ENCODE measurements around the gene ZNF606.

ZNF606 gene

DNA sequence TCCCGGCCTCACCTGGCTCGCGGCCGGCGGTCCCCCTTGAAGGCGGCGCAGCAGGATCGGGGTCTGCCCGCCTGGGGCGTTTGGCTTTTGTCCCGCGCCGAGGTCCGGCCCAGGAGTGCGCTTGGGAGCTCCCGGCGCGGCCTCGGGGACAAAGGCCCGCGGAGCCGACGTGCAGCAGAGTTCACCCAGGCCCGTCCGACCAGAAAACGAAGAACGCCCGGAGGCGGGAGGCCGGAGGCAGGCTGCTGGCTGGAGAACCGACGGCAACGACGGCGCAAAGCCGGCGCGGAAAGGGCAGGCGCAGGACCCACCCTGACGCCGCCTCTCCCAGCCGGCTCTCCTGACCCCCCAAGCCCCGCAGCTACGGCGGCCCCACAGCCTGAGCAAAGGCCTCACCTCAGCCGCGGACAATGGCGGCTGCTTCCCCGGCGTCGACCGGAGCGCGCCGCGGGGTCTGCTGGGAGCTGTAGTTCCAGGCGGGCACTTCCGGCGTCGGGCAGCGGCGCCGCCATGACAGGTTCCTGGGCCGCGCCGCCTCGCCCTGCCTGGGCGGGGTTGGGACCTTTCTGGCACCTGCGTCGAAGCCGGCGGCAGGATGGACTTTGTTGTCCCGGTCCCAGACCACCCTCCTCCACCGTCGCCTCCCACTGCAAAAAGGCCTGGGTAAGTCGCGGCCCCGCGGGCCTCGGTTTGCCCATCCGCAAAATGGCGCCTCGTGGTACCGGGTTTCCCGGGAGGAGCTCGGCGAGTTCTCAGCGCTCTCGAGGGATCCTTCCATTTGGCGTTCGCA lies at the start of gene ZNF606:
TSS of gene ZNF606 (minus strand) at position 437 of the 790 bp plus-strand sequence. CDS start 1,501 bp downstream, outside the sequence.
- DNase-seq = peak; percentile 85

DNA sequence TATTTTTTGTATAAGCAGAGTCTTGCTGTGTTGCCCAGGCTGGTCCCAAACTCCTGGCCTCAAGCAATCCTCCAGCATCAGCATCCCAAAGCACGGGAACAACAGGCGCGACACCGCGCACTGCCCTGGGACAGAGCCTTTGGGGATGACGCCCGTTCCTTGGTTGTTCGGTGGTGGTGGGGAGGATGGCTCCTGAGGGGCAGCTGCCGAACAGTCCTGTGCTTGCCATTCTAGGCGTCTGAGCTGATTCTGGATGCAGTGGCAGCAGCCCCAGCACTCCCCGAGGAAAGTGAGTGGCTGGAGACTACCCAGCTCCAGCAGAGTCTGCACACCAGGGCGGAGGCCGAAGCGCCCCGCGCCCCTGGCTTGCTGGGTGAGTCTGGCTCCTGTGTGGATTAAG lies 49.6 kb upstream of the ZNF606 start:
- DNase-seq = no peak

DNA sequence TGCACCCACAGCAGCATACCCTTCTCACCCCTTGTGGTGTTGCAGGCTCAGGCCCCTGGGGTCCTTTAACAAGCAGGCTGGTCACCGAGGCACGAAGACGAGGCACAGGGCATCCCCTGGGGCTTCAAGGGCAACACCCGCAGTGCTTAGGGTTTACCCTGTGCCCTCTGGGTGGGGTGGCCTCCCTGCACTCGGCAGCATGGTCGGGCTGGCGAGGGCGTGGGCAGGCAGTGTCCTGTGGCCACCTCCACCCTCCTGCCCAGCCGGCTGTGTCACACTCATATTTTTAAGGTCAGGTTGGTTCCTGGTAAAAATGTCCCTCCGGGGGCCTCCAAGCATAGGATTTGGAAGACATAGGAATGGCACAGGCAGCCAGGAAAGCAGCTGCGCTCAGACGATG lies 45.1 kb upstream of the ZNF606 start:
- no peak for DNase-seq

DNA sequence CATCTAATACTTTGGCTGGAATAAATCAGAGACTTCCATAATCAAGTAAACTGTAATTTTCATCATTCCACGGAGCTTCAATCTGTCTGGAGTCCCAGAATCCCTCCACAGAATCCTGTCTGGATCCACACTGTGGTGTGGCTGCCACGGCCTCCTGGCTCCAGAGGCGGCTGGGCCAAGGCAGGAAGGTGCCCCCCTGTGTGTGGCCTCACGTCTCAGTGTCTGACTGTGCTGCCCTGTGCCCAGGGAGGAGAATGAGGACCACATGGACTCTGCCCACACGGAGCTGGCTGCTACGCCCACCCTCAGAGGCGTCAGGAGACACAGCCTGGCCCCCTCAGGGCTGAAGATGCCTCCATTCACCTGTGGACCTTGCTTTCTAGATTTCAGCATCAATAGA lies 44.2 kb upstream of the ZNF606 start:
- no peak for DNase-seq

DNA sequence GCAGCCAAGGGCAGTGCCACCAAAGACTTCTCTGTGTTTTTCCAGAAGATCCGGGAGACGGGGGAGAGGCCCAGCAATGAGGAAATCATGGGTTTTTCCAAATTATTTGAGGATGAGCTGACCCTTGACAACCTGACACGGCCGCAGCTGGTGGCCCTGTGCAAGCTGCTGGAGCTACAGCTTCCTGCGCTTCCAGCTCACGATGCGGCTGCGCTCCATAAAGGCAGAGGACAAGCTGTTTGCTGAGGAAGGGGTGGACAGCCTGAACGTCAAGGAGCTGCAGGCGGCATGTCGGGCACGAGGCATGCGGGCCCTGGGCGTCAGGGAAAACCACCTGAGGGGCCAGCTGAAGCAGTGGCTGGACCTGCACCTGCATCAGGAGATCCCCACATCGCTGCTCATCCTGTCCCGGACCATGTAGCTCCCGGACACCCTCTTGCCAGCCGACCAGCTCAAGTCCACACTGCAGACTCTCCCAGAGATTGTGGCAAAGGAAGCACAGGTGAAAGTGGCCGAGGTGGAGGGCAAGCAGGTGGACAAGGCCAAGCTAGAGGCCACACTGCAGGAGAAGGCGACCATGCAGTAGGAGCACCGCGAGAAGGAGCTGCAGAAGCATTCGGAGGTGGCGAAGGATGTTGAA lies 42.9 kb upstream of the ZNF606 start:
- no peak for DNase-seq

DNA sequence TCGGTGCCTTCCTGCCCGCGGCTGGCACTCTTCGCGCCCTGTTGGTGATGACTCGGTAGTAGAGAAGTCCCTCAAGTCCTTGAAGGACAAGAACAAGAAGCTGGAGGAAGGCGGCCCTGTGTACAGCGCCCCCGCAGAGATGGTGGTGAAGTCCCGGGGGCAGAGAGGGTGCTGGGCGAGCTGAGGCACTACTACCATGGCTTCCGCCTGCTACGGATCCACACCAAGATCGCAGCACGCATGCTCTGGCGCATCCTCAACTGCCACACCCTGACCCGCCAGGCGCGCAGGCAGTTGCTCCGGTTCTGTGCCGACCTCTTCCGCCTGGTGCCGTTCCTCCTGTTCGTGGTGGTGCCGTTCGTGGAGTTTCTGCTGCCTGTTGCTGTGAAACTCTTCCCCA lies 42.3 kb upstream of the ZNF606 start:
- no peak for DNase-seq

DNA sequence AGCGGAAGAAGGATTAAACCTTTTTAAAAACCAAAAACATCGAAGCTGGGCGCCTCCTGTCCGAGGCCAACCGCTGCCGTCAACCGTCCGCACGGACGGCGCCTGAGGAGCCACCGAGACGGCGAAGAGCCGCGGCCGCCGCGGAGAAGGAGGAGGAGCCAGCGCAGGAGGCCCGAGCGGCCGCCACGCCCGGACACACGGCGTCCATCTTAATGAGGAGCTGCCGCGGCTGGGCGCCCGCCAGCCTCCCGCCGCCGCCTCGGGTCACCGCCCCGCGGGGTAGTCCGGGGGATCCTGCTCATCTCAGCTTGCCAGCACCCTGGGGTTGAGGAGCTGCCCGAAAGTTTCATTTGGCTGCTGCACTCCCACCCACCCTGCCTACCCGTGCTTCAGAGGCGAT lies 41.8 kb upstream of the ZNF606 start:
- no peak for DNase-seq

DNA sequence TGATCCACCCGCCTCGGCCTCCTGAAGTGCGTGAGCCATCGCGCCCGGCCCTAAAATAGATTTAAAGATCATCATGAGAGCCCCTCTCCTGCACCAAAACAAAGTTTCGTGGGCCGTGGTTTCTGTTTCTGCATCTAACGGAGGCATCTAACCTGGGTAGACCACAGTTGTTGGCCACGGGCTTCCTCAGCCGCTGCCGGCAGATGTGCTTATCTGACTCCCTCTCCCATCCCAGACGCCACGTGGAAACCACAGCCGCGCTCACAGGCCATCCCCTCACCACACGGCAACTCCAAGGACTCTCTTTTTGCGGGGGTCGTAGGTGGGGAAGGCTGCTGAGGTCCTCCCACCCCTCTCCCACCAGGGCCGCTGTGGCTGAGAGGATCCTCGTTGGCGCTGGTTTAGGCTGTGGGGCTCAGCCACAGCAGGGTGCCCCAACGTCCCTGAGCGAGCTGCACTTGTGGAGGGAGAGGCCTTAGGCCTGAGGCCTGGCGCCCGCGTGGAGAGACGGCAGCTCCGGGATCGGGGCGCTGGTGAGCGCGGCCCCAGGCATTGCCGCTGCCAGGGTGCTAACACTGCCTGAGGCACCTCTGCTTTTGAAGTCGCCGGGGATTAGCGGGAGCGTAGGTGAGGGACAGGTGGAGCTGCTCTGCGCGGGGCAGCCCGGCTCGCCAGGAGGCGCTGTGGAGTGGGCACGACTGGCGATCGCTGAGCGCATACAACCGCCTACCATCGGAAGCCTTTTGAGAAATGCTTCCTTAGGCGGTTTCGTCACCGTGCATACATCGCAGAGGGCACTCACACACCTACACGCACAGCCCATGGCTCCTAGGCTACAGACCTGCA lies 40.1 kb upstream of the ZNF606 start:
- no peak for DNase-seq

DNA sequence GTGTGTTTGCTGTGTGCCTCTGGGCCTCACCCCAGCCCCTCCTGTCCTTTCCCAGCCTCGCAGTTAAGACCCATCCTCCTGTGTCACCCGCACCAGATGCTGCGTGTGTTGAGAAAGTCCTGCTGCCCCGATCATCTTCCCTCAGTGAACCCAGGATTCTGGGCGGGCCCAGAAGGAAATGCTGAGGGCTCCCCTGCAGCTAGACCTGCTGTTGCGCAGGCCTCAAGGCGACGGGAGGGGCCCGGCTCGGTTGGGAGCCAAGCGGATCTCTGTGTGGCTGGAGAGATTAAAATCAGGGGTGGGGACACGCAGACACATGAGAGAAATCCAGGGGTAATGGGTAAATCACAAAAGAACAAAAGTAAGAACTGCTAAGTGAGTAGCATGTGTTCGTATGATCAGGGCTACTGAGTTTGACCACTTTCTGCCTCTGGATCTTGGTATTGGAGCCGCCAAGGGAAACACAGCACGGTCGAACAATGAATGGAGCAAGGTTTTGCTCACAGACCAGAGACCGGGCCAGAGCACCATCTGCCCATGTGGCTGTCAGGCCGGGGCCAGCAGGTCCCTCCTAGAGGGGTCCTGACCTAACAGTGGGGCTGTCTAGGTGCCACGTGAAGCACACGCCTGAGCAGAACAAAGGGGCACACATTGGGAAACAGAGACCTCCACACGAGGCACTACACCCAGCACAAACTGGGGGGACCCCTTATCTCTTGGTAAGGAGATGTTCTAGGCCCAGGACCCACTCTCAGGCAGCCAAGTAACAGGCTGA lies 38.3 kb upstream of the ZNF606 start:
- no peak for DNase-seq

DNA sequence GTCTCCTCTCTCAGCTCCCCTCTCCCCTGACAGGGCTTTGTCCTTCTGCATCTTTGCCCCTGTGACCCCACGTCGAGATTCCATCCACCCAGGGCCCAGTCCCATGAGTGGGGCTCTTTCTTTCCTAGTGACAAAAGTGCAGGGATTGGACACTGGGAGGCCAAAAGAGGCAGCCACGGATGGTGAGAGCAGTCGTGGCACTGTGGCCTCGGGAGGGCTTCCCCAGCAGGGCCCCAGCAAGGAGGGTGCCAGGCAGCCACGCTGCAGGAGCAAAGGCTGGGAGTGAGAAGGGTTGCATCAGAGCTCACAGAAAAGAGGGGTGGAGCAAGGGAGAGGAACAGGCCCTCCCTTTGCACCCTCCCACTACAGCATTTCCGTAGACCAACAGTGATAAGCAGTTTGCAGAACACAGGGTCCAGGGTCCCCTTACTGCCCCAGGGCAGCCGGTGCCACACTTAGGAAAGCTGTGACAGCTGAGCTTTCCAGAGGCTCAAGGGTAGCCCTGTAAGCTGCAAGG lies 36.1 kb upstream of the ZNF606 start:
- DNase-seq = no peak

DNA sequence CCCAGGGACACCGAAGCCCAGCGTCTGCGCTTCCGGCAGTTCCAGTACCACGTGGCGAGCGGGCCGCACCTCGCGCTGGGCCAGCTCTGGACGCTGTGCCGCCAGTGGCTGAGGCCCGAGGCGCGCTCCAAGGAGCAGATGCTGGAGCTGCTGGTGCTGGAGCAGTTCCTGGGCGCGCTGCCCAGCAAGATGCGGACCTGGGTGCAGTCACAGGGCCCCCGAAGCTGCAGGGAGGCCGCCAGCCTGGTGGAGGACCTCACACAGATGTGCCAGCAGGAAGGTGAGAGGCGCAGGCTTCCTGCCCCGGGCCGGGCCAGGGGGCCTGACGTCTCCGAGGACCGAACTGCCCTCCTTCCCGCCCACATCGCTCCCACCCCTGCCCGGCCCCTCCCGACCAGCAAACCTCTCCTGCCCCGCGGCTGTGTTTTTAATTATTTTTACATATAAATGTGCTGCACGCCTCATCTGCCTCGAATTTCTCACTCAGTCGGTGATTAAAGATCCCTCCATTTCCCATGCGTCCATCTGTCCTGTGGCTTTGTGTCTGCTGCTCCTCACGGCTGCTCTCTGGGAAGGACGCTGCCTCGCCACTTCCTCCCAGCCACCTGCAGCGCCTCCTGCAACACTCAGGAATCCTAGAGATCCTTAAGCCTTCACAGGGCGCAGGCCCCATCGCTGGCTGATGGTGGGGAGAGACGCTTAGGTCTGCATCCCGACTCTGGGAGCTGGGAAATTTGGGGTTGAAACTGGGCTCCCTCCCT lies 35.5 kb upstream of the ZNF606 start:
- DNase-seq = no peak

DNA sequence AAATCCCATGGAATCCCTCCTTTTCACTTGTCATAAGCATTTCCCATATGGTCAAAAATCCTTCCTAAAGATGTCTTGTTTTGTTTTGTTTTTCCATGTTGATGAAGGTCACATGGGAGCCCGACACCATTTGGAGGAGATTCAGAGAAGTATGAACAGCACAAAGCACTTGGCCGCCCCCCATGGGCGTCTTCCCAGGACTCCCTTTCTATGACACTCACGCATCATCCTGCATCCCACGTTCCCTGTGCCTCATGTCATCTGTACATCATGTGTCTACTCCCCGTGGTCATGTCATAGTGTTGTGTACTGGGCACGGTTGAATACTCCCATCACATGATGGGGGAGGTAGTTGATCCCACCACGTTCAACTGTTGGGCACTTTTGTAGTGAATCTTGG lies 33.2 kb upstream of the ZNF606 start:
- DNase-seq = no peak

DNA sequence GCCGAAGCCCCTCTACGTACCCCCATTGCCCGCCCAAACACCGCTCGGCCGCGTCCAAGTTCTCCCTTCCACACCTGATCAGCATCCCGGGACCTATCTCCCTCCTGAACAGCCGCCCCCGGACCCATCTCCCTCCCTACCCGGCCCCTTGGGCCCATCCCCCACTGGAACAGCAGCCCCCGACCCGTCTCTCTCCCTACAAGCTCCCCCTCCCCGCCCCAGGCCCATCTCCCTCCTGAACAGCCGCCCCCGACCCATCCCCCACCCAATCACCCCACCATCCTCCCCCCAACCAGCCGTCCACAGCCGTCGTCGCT lies 31.8 kb upstream of the ZNF606 start:
- no peak for DNase-seq

DNA sequence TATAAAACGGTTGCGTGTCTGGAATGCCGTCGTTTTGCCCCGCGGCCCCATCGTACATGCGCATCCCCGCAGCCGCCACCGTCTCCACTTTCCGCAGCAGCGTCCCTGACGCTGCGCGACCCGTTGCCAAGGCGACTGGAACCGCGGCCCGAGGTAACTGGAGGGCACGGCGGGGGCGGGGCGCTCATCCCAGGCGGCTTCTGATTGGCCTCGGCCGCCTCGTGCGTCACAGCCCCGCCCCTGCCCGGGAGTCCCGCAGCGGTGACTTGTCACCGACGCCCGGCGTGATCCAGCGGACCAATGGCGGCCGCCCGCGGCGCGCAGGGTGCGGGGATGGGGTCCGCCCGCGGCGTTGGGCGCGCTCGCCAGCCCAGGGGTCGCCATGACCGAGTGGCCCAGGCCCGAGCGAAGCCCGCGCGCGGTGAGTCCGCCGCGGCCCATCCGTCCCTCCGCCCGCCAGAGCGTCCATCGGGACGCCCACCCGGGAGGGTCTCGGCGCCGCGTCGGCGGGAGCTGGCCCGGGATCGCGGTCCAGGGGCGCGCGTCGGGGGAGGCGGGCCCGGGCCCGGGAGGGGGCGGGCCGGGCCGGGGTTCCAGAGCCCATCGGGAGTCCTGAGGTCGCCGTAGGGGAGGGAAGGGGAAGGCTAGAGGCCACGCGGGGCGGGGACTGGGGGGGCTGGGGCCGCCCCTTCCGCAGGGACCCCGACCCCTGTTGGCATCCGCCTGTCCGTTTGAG lies 31.3 kb upstream of the ZNF606 start, which contains the start of gene ZSCAN1:
TSS of gene ZSCAN1 (plus strand) at position 285 of the 736 bp plus-strand sequence. CDS start 3,812 bp downstream, outside the sequence.
- peak; percentile 86 for DNase-seq

DNA sequence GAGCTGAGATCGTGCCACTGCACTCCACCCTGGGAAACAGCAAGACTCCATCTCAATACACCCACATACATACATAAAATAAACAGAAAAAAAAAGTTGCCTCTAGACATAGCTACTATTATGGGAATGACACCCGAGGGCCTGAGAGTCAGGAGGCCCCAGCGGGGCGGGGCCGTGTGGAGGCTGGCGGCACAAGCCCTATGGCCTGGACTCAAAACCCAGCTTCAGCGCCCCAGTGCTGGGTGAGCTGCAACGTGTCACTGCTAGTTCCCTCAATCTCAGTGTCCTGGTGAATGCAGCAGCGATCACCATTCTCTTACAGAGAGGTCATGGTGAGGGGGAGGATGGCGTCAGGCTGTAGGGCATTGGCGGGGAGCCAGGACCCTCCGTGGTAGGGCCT lies 22.0 kb upstream of the ZNF606 start:
- DNase-seq = no peak

DNA sequence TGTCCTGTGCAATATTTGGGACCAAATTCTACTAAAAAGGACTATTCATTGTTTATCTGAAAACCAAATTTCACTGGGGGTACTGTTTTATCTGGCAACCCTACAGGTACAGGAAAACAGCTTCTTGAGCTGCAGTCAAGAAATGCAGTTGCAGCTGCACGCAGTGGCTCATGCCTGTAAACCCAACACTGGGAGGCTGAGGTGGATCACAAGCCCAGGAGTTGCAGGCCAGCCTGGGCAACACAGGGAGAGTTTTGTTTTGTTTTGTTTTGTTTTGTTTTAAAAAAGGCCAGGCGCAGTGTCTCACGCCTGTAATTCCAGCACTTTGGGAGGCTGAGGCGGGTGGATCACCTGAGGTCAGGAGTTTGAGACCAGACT lies 19.7 kb upstream of the ZNF606 start:
- DNase-seq = no peak

DNA sequence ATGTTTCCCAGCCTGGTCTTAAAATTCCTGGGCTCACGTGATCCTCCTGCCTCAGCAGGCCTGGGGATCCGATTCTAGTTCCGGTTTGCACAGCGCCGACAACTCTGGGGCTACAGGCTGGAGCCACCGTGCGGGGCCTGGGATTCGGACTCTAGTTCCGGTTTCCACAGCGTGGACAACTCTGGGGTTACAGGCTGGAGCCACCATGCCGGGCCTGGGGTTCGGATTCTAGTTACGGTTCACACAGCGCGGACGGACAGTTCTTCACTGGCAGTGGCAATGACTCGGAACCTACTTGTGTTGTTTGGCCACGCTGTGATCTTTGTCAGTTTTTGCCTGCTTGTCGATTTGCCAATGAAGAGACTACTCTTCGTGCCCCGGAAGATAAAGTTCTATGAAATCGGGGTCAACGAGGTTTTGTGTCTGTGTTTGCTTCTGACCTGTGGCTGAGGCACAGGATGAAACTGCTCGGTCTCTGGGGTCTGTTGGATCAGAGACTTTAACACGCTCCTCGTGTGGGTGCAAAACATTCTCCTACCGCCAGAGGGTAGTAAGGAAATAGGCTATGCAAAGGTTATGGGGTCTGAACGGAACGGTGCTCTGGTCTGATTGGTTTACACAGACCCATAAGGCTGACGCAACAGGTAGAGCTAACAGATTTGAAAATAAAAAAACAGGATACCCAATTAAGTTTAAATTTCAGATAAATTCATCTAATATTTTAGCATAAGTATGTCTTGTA lies 19.1 kb upstream of the ZNF606 start:
- peak; percentile 79 for DNase-seq

DNA sequence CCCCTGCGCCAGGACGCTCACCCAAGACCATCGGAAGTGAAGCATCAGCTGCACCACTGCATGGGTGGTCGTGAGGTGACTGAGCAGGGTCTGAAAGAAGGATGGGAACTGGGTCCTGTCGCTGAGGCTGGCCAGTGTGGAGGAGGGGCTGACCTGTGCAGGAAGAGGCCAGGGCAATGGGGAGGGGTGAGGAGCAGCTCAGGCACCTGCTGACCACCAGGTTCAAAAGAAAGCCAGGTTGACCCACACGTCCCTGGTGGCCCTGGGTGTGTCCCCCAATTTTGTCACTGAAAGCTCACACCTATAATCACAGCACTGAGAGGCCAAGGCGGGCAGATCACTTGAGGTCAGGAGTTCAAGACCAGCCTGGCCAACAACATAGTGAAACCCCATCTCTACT lies 17.5 kb upstream of the ZNF606 start:
- DNase-seq = no peak

DNA sequence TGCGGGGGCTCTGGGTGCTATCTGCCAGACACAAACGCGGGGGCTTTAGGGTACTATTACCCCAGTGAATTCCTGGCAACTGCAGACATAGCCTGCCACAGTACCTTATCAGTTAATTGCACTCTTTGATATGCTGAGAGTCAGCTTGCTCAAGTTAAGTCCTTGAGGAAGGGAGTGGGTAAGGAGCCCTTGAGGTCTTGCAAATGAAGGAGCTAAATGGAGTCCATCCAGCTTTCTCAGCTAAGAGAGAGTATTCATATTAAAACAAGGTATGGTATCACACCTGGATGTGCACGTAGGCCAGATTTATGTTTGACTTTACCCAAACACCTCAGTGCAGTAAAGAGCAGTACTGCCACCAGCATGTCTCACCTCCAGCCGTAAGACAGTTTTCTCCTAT lies 11.5 kb upstream of the ZNF606 start:
- no peak for DNase-seq

DNA sequence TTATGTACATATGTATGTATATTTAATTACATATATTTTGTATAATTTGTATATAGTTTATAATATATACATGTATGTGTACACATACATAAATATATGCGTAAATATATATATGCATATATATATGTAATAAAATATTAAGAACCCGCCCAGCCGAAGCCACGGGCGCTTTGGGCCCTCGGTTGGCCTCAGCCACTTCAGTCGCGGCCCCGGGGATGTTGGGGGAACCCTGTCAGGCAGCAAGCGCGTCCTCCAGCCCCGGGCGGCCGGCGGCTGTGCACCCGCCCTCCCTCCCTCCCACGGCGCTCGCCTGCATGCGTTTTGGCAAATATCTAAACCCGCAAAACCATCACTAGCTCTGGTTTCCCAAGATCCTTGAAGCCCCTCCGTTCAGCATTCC lies 7.9 kb upstream of the ZNF606 start:
- DNase-seq = no peak

Data from KG1 (cell line).